ENCODE measurements around the gene CAPN7.
"Not testable (repeated sequence)": the region's sequence is repeated elsewhere in the genome, so short reads cannot be mapped to it uniquely, and the experiment has no call there.

The CAPN7 gene

GRCh38 chr3:15181511-15181910 is 24.5 kb upstream of the CAPN7 start:
- no peak for DNase-seq (ENCODE audit: low spot score)
- in situ Hi-C loops (cut with MboI; ENCODE audit: low pct_unique_long_range_greater_than_20kb, low sequenced_read_pairs, unreplicated experiment) = no loop called here
- no peak for TF ChIP-seq CTCF (IDR thresholded peaks at IDR 0.05; ENCODE audit: extremely low read depth, insufficient read depth, missing control alignments)

- DNase-seq (ENCODE audit: low spot score) = no peak
- in situ Hi-C loops (cut with MboI; ENCODE audit: low pct_unique_long_range_greater_than_20kb, low sequenced_read_pairs, unreplicated experiment) = no loop called here
- no peak for TF ChIP-seq CTCF (IDR thresholded peaks at IDR 0.05; ENCODE audit: extremely low read depth, insufficient read depth, missing control alignments)
Observed at GRCh38 chr3:15181963-15182362, 24.1 kb upstream of the CAPN7 start.

DNA sequence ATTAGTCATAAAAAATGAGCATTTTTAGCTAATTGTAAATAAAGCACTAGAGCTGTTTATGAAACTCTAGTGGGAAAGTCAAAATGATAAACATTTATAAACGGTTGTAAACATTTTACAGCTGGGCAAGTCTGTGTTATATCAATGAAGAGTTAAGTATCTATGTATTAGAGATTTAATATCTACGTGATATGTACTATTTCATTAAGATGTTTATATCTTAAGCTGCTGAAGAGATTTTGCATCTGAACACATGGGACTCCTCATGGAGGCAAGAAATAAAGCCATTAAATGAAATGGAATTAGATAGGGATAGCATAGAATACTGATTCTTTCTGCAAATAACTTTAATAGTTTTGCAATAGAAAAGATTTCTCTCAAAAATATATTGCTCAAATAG is 23.0 kb upstream of the CAPN7 start:
- DNase-seq (ENCODE audit: low spot score) = no peak
- no peak for TF ChIP-seq CTCF (IDR thresholded peaks at IDR 0.05; ENCODE audit: extremely low read depth, insufficient read depth, missing control alignments)
- in situ Hi-C loops (cut with MboI; ENCODE audit: low pct_unique_long_range_greater_than_20kb, low sequenced_read_pairs, unreplicated experiment) = no loop called here

DNA sequence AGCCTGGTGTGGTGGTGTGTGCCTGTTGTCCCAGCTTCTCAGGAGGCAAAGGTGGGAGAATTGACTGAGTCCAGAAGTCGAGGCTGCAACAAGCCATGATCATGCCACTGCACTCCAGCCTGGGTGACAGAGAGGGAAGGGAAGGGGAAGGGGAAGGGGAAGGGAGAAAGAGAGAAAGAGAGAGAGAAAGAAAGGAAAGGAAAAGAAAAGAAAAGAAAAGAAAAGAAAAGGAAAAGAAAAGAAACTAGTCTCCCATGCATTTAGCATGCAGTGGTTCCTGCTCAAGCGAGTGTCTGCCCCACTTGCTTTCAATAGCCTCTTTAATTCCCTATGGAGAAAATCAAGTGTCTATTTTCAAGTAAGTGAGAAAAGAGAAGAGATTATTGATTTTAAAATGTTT is 20.6 kb upstream of the CAPN7 start:
- in situ Hi-C loops (cut with MboI; ENCODE audit: low pct_unique_long_range_greater_than_20kb, low sequenced_read_pairs, unreplicated experiment) = no loop called here
- no peak for TF ChIP-seq CTCF (IDR thresholded peaks at IDR 0.05; ENCODE audit: extremely low read depth, insufficient read depth, missing control alignments)
- no peak for DNase-seq (ENCODE audit: low spot score)

DNA sequence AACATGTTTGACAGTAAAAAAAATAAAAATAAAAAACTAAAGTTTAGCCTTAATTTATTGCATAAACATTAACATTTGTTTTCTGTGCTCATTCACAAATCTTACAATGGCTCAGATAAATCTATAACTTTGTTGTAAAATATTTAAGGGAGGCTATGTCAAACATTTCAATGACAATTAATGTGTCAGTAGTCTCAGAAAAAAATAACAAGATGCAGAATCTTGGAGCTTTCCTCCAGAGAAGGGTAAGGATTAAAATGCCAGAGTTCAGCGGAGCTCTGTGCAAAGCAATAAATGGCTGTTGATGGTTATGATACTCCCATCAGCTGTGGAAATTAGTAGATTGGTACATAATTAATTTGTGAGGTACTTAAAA is 20.0 kb upstream of the CAPN7 start:
- in situ Hi-C loops (cut with MboI; ENCODE audit: low pct_unique_long_range_greater_than_20kb, low sequenced_read_pairs, unreplicated experiment) = no loop called here
- DNase-seq (ENCODE audit: low spot score) = no peak
- TF ChIP-seq CTCF (IDR thresholded peaks at IDR 0.05; ENCODE audit: extremely low read depth, insufficient read depth, missing control alignments) = no peak

DNA sequence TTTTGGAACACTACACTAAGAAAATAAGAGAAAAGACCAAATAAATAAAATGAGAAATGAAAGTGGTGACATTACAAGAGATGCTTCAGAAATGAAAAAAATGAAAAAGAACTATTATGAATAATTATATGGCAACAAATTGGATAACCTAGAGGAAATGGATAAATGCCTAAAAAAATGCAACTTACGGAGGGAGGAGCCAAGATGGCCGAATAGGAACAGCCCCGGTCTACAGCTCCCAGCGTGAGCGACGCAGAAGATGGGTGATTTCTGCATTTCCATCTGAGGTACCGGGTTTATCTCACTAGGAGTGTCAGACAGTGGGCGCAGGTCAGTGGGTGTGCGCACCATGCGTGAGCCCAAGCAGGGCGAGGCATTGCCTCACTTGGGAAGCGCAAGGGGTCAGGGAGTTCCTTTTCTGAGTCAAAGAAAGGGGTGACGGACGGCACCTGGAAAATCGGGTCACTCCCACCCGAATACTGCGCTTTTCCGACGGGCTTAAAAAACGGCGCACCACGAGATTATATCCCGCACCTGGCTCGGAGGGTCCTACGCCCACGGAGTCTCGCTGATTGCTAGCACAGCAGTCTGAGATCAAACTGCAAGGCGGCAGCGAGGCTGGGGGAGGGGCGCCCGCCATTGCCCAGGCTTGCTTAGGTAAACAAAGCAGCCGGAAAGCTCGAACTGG is 19.4 kb upstream of the CAPN7 start:
- DNase-seq (ENCODE audit: low spot score); in situ Hi-C loops (cut with MboI; ENCODE audit: low pct_unique_long_range_greater_than_20kb, low sequenced_read_pairs, unreplicated experiment): not testable (repeated sequence)

- no peak for TF ChIP-seq CTCF (IDR thresholded peaks at IDR 0.05; ENCODE audit: extremely low read depth, insufficient read depth, missing control alignments)
- in situ Hi-C loops (cut with MboI; ENCODE audit: low pct_unique_long_range_greater_than_20kb, low sequenced_read_pairs, unreplicated experiment) = no loop called here
- no peak for DNase-seq (ENCODE audit: low spot score)
Observed at GRCh38 chr3:15197340-15198029, 8.6 kb upstream of the CAPN7 start.

Measured in GM13977 (cell line).